GM21619 (cell line): ENCODE data around the gene PGAP6.
"Not testable (repeated sequence)": the region's sequence is repeated elsewhere in the genome, so short reads cannot be mapped to it uniquely, and the experiment has no call there.

Source experiments
- ATAC-seq: cut with Tn5 transposase; IDR thresholded peaks from one replicate; pipeline ENCODE4 v1.9.1; 2021; ENCODE audit not compliant: unreplicated experiment

Gene PGAP6

DNA sequence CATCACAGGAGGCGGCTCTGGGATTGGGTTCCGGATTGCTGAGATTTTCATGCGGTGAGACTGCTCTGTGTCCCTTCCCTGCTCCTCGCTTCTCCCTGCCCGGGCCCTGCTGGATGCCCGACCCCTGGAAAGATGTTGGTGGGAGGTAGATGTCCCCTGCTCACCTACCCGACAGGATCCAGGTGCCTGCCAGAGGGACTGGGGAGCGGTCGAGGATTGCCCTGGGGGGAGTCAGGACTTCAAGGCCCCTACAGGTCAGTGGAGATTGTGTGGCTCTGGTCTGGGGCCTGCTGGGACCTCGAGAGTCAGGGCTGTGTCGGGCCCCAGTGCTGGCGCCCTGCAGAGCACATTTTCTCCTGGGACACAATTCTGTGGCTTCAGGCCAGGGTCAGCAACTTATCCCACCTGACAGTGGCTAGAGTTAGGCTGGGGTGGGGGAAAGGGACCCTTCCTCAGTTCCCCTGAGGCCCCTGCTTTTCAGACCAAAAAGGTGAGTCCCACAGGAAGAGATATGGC lies 23.3 kb upstream of the PGAP6 start:
- no peak for ATAC-seq

DNA sequence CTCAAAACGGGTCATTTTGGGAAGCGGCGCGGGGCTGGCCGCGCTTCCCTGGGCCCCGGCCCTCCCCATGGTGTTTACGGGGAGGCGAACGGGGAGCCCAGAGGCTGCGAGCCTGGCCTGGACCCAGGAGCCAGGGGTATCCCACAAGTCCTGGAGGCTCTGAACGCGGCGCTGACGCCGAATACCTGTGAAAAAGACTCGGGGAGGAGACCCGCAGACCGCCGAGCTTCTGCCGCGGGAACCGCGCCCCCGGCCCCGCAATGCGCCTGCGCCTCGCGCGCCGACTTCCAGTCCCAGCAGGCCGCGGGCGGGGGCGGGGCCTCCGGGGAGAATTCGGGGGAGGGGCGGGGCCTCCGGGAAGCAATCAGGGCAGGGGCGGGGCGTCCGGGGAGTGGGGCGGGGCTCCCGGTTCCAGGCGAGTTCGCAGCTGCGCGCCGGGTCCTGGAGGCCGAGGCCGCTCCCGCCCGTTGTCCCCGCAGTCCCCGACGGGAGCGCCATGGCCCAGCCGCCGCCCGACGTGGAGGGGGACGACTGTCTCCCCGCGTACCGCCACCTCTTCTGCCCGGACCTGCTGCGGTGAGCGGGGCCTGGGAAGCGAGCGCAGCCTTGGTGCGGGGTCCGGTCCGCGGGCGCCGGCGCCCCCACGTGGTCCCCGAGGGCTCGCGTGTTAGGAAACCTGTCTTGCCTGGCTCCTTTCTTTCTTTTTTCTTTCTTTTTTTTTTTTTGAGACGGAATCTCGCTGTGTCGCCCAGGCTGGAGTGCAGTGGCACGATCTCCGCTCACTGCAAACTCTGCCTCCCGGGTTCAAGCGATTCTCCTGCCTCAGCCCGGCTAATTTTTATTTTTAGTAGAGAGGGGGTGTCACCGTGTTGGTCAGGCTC lies 19.9 kb upstream of the PGAP6 start, which contains the start of gene DECR2:
DECR2 (plus strand) TSS at position 418 of the 881 bp plus-strand sequence; CDS start at position 497, 79 bp downstream.
- peak; percentile 51 for ATAC-seq

DNA sequence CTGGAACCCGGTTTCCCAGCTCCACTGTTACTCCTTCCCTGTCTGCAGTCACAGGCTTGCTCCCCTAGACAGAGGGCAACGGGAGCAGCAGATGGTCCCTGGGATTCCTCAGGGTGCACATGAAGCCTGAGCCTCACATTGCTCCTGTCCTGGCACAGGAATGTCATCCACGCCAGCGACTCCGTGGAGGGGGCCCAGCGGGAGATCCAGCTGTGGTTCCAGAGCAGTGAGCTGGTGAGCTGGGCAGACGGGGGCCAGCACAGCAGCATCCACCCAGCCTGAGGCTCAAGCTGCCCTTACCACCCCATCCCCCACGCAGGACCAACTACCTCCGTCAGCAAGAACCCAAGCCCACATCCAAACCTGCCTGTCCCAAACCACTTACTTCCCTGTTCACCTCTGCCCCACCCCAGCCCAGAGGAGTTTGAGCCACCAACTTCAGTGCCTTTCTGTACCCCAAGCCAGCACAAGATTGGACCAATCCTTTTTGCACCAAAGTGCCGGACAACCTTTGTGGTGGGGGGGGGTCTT lies 18.3 kb upstream of the PGAP6 start:
- ATAC-seq: no peak

DNA sequence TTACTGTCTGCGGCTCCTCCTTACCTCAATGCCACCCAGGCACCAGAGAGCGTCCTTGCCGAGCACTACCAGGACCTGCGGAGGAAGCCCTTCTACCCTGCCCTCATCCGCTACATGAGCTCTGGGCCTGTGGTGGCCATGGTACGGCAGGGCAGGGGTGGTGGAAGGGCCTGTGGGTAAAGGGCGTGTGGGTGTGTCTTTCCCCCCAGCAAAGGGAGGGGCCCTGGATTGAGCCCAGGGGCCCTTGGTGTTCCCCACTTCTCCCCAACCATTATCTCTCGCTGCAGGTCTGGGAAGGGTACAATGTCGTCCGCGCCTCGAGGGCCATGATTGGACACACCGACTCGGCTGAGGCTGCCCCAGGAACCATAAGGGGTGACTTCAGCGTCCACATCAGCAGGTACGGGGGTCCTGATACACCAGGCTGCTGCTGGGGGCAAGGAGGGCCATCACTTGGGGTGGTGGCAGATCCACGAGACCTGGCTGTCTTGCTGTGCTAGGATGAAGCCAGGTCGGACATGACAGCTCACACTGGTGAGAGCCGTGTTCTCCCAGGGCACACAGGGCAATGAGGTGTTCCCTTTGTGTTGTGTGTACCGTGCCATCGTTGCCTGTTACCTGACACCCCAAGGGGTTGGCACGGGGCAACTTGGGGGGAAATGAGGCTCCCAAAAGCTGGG lies 17.7 kb upstream of the PGAP6 start:
- no peak for ATAC-seq

DNA sequence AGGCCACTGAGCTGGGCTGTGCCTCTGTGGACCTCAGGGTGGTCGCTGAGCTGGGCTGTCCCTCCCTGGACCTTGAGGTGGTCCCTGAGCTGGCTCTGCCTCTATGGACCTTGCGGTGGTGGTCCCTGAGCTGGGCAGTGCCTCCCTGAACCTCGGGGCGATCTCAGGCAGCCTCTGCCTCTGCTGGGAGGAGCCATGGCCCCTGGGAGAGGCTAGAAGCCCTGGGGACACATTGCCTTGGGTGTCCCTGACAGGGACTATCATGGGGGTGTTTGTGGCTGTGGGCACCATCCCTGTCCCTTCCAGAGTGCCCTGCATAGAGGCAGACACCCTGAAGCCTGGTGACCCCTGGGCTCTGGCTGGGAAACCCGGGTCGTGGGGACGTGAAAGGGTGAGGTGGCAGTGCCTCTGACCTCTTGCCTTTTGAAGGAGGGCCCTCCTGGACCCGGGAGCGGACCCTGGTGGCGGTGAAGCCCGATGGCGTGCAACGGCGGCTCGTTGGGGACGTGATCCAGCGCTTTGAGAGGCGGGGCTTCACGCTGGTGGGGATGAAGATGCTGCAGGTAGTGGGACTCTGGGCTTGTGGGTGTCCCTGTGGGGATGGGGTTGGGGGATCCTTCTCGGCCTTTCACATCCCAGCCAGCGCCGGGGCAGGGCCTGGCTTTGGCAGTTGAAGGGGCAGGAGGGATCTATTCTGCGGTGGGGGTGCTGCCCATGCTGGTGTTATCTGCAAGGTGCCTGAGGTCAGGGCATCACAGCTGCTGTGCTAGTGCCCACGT lies 17.0 kb upstream of the PGAP6 start:
- no peak for ATAC-seq

DNA sequence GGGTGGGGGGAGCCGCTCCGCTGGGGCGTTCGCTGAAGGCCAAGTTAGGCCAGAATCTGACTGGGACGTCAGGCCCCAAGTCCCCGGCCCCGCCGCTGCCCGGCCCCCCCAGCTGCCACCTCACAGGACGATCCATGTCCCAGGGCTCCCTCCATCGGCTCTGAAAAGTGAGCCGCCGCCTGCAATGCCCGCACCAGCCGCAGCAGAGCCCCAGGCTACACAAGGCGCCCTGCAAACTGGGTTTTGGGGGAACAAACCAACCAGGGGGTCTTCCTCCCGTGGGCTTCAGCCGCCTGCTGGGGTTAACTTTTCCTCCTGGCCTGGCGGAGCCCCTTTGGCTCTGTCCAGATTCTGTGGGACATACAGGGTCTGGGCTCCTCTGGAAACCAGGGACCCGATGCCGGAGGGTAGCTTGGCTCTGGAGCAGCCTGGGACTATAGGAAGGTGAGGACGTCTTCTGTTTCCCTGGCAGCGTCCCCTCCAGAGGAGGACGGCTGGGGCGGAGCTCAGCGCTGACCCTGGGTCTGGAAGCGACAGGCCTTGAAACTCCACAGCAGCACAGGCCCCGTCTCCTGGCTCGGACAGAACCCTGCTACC lies 16.1 kb upstream of the PGAP6 start:
- no peak for ATAC-seq

DNA sequence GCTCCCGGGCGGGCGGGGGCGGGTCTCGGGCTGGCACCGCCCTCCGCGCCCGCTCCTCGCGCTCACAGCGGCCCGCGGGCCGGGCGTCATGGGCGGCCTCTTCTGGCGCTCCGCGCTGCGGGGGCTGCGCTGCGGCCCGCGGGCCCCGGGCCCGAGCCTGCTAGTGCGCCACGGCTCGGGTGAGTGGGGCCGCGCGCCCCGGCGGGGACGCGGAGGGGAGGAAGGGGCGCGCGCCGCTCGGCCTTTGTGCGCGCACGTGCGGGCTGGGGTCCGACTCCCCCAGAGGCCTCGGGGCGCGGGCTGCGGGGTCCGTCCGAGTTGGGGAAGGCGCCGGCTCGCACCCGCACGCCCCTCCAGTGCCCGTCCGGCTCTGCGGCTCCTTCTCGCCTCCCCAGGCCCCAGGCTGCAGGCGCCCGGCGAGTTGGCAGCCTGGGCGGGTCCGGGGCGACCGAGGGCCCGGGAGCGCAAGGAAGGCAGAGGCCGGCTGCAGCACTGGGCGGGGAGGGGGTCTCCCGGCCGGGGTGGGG lies 15.4 kb upstream of the PGAP6 start, which contains the start of gene NME4:
NME4 (plus strand) TSS at position 65 of the 527 bp plus-strand sequence; CDS start at position 89, 24 bp downstream.
- no peak for ATAC-seq

DNA sequence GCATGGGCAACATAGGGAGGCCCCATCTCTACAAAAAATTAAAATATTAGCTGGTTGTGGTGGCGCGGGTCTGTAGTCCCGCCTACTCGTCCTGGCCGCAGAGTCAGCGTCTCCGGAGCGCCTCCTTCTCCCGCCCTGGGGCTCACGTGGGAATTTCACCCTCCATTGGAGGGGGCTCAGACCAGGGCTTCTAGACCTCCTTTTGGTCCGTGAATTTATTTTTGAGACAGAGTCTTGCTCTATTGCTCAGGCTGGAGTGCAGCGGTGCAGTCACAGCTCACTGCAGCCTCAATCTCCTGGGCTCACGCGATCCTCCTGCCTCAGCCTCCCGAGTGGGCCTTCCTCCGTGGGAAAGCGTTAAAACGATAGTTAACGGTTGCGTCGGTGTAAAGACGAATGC lies 14.8 kb upstream of the PGAP6 start:
- no peak for ATAC-seq

DNA sequence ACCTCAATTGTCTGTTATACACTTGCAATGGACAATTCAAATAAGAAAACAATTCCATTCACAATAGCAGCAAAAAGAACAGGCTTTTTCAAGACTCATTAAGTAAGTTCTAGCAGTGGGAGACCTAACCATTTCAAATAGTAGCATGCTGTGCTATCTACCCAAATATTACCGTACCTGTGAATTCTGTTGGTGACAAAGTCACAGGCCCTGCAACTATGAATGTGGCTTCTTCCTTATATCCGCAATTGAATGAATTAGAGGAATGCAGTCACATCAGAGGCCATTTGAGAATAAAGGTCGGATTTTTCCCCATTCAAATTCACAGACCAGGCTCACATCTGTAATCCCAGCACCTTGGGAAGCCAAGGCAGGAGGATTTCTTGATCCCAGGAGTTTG lies 14.4 kb upstream of the PGAP6 start:
- ATAC-seq: no peak

DNA sequence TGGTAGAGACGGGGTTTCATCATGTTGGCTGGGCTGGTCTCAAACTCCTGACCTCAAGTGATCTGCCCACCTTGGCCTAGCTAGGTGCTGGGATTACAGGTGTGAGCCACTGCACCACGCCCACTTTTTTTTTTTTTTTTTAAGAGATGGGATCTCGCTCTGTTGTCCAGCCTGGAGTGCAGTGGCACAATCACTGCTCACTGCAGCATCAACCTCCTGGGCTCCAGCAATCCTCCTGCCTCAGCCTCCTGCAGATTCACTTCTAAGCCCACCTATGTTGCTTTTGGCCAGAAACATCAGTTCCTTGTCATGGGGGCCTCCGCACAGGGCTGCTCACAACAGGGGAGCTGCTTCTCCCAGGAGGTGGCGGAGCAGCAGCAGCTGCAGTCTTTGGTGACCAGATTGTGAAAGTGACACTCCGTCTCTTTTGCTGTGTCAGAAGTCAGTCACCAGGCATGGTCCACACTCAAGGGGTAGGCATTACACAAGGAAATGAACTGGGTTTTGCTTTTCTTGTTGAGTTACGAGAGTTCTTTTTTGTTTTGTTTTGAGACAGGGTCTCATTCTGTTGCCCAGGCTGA lies 10.8 kb upstream of the PGAP6 start:
- ATAC-seq: no peak

DNA sequence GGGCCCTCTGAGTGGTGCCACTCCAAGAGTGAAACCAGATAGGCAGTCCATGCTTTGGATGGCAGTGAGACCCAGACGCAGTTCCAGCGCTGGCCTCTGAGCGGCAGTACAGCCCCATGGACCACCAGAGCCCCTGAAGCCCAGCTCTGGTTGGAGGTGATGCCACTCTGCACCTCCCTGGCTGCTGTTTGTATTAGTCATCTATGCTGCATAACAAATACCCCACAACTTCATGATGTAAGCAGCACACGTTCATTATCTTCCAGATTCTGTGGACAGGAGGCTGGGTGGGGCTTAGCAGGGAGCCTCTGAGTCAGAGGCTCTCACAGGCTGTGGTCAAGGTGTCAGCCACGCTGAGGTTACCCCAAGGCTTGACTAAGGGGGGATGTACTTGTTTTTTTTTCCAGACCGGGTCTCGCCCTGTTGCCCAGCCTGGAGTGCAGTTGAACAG lies 10.1 kb upstream of the PGAP6 start:
- ATAC-seq: no peak

DNA sequence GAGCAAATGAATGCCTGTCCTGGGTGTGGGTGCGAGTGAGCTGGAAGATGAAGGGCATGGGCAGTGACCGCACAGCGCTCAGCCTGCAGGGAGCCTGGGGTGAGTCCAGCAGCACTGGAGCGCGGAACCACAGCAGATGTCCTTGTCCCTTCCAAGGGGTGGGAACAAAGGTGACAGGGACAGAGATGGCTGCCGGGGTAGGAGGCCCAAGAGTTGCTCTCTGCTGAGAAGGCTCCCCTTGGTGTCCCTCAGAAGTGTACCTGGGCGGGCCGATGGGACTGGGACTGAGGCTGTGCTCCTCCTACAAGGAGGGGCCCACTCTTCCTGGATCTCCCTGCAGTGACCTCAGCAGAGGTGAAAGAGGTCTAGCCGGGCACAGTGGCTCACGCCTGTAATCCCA lies 7.6 kb upstream of the PGAP6 start:
- ATAC-seq: no peak

DNA sequence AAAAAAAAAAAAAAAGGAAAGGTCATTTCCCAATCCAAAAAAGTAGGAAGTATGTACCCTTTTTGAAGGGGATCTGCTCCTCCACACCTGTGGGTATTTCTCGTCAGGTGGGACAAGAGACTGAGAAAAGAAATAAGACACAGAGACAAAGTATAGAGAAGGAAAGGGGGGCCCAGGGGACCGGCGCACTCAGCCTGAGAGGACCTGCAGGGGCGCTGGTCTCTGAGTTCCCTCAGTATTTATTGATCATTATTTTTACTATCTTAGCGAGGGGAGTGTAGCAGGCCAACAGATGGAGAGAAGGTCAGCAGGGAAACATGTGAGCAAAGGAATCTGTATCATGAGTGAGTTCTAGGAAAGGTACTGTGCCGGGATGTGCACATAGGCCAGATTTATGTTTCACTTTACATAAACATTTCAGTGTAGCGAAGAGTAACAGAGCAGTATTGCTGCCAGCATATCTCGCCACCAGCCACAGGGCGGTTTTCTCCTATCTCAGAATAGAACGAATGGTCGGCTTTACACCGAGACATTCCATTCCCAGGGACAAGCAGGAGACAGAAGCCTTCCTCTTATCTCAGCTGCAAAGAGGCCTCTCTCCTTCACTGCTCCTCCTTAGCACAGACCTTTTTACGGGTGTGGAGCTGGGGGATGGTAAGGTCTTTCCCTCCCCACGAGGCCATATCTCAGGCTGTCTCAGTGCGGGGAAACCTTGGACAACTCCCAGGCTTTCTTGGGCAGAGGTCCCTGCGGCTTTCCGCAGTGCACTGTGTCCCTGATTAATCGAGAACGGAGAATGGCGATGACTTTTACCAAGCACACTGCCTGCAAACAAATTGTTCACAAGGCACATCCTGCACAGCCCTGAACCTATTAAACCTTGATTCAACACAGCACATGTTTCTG lies 6.2 kb upstream of the PGAP6 start:
- not testable (repeated sequence) for ATAC-seq

DNA sequence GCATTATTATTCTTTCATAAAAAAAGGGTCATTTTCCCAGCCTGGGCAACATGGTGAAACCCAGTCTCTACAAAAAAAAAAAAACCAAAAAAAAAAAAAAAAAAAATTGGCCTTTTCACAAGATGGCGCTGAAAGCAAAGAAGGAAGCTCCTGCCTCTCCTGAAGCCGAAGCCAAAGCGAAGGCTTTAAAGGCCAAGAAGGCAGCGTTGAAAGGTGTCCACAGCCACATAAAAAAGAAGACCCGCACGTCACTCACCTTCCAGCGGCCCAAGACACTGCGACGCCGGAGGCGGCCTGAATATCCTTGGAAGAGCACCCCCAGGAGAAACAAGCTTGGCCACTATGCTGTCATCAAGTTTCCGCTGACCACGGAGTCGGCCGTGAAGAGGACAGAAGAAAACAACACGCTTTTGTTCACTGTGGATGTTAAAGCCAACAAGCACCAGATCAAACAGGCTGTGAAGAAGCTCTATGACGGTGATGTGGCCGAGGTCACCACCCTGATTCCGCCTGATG lies 4.9 kb upstream of the PGAP6 start:
- ATAC-seq: no peak

DNA sequence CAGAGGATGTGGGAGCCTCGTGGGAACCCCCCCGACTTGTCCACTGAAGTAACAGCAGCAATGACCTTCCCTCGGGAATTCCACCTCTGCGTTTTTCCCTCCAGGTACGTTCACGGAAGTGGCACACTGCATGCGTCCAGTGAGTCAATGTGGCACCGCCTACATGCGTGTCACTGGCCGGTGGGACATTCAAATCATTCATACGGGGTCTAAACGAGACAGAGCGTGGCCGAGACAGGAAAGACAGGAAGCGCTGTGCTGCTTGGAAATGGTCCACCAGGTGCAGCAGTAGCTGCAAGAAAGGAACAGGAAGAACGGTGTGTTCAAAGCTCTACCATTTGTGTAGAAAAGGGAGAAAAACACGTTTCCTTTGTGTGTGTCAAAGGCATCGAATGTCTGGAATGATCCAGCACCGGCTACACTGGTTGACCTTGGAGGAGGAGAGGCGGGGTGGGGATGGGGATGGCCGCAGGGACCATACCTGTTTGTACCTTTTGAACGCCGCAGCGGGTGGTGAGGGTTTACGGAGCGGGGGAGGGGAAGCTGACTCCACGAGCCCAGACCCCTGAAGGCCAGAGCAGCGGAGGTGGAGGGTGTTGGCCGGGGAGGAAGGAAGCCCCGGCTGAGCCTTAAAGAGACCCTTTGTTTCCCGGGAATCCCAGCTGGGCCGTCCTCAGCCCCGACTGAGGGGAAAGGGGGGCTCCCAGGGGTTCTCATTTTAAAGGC lies 1.7 kb upstream of the PGAP6 start:
- ATAC-seq: no peak

DNA sequence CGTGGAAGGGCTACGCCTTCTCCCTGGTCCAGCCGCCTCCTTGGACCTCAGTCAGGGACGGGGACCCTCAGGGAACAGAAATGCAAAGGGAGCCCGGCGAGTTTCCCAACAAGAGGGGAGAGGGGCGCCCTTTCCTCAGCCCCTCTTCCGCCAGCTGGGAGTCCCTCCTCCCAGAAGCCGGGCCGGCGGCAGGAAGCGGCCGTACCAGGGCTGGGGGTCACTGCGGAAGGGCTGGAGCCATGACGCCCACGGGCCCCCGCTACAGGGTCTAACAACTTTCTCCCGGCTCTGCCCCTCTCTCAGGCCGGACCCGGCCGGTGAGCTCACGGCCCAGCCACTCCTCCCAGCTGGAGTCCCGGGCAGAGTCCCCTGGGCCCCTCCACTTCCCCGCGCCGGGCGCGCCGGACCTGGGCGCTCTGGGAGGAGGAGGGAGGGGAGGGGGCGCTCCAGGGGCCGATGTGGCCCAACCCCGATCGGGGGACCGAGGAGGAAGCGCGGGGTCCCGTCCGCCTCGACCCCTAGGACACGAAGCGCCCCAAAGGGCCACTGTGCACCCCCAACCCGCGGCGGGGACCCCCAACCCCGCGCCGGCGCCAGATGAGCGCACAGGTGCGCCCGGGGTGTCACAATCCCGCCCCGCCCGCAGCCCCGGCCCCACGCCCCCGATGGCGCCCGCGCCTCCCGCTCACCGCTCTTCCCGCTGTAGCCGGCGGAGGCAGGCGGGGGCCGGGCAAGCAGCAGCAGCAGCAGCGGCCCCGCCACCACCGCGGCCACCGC lies 578 bp downstream of the PGAP6 start:
- no peak for ATAC-seq

DNA sequence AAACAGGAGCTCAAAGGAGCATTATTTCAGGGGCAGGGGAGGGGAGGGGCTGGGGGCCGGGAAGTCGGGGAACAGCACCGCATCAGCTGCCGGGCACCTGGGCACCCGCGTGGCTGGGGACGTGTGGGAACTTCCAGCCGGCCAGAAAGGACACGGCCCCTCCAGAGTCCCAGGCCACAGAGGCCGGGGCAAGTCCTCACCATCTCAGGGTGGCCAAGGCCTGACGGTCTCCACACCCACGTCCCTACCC lies 1.1 kb downstream of the PGAP6 start:
- no peak for ATAC-seq
